HepG2 (cell line): ENCODE results near the gene EIF4E. TPM values are rescaled to one million over a fixed set of nuclear protein-coding genes. Genes with fewer than 3 reads are reported as not detected.

ENCODE experiments used
- DPF2 ChIP-seq: sonication (generic); formaldehyde crosslinking; IDR thresholded peaks from 2 replicates; pipeline ENCODE4 v1.4.0; 2020; ENCODE audit warnings: mild to moderate bottlenecking, low read depth, missing genetic modification reagents, borderline replicate concordance
- FUBP1 ChIP-seq: sonication (generic); formaldehyde crosslinking; IDR thresholded peaks from 2 replicates; pipeline ENCODE4 v1.5.1; 2020; ENCODE audit warnings: missing genetic modification reagents, mild to moderate bottlenecking, borderline replicate concordance
- IKZF4 ChIP-seq: sonication (generic); formaldehyde crosslinking; IDR thresholded peaks from 2 replicates; pipeline ENCODE4 v1.5.1; 2020; ENCODE audit warnings: borderline replicate concordance, mild to moderate bottlenecking, low read depth, missing genetic modification reagents; ENCODE audit errors: not compliant biosample characterization
- MXD4 ChIP-seq: IDR thresholded peaks from 2 replicates; pipeline ENCODE4 v1.6.1; 2016; ENCODE audit warnings: mild to moderate bottlenecking, missing biosample characterization, missing genetic modification reagents
- PBX3 ChIP-seq: sonication (generic); formaldehyde crosslinking; IDR thresholded peaks from 2 replicates; pipeline ENCODE4 v1.8.1; 2023; ENCODE audit warnings: missing genetic modification reagents, inconsistent platforms, borderline replicate concordance
- PLRG1 ChIP-seq: fragments of 450-650 bp; conservative IDR thresholded peaks from 2 replicates; pipeline ENCODE4 v1.6.1; 2016
- POLR2G ChIP-seq: fragments of 200-400 bp; formaldehyde crosslinking; IDR thresholded peaks from 2 replicates; pipeline ENCODE4 v1.6.1; 2018; ENCODE audit warnings: mild to moderate bottlenecking, low read depth, low read length, moderate library complexity
- TARDBP ChIP-seq: sonication (generic); formaldehyde crosslinking; IDR thresholded peaks from 2 replicates; pipeline ENCODE4 v1.8.0; 2022; ENCODE audit warnings: mild to moderate bottlenecking, missing genetic modification reagents
- TCF12 ChIP-seq, 2 experiments: fragments of 450-650 bp in 1 of 2; sonication (generic) in 1 of 2; formaldehyde crosslinking in 1 of 2; IDR thresholded peaks; 2 replicates each; pipeline versions ENCODE4 v1.6.1 to v1.8.0; 2017 to 2022; ENCODE audit warnings: antibody characterized with exemption in 1 of 2, mild to moderate bottlenecking in 1 of 2, missing genetic modification reagents in 1 of 2, moderate library complexity in 1 of 2
- ZFP36 ChIP-seq: fragments of 150-350 bp; IDR thresholded peaks from 2 replicates; pipeline ENCODE4 v1.6.1; 2018; ENCODE audit warnings: borderline replicate concordance, low read length, low read depth; ENCODE audit not compliant: partially characterized antibody
- ZFP37 ChIP-seq: sonication (generic); formaldehyde crosslinking; IDR thresholded peaks from 2 replicates; pipeline ENCODE4 v1.4.0; 2020; ENCODE audit warnings: missing genetic modification reagents, borderline replicate concordance
- ZGPAT ChIP-seq: IDR thresholded peaks from 2 replicates; pipeline ENCODE4 v1.6.1; 2016; ENCODE audit warnings: mild to moderate bottlenecking
- ZNF138 ChIP-seq: sonication (generic); formaldehyde crosslinking; IDR thresholded peaks from 2 replicates; pipeline ENCODE4 v1.5.0; 2020; ENCODE audit warnings: mild to moderate bottlenecking, low read depth, missing genetic modification reagents
- ZNF362 ChIP-seq: sonication (generic); formaldehyde crosslinking; IDR thresholded peaks from 2 replicates; pipeline ENCODE4 v1.4.0; 2020; ENCODE audit warnings: missing genetic modification reagents, mild to moderate bottlenecking, borderline replicate concordance
- ZNF616 ChIP-seq: sonication (generic); formaldehyde crosslinking; IDR thresholded peaks from 2 replicates; pipeline ENCODE4 v1.5.0; 2020; ENCODE audit warnings: low read depth, mild to moderate bottlenecking, missing genetic modification reagents
- ZNF674 ChIP-seq: sonication (generic); formaldehyde crosslinking; IDR thresholded peaks from 2 replicates; pipeline ENCODE4 v1.5.0; 2020; ENCODE audit warnings: low read depth, mild to moderate bottlenecking, missing genetic modification reagents
- ZNF704 ChIP-seq: sonication (generic); formaldehyde crosslinking; IDR thresholded peaks from 2 replicates; pipeline ENCODE4 v1.8.1; 2023; ENCODE audit warnings: mild to moderate bottlenecking, inconsistent platforms, moderate library complexity, missing genetic modification reagents, borderline replicate concordance
- ZSCAN31 ChIP-seq: sonication (generic); formaldehyde crosslinking; IDR thresholded peaks from 2 replicates; pipeline ENCODE4 v1.5.0; 2020; ENCODE audit warnings: low read depth, mild to moderate bottlenecking, missing genetic modification reagents
- polyA plus RNA-seq, 8 experiments: library from polyadenylated mRNA; depleted of rRNA in 3 of 8; stranded (reverse) in 7 of 8; unstranded in 1 of 8; fragments of >200 nt; fragmentation: Illumina TruSeq in 4 of 8; extraction: Trizol in 4 of 8; gene quantifications; 2 replicates each; pipeline versions ENCODE4 v1.2.1 to v1.2.3, GENCODE V29; 2011 to 2016; ENCODE audit warnings: low read depth in 4 of 8, missing spikeins in 1 of 8, mixed read lengths in 1 of 8; ENCODE audit not compliant: insufficient read depth in 1 of 8
- total RNA-seq, 5 experiments: library from RNA; depleted of rRNA; stranded (reverse); fragments of >200 nt; fragmentation: Illumina TruSeq; extraction: Trizol; gene quantifications; 2 replicates each; pipeline ENCODE4 v1.2.3, GENCODE V29; 2016; ENCODE audit warnings: low read depth in 1 of 5
- TF ChIP-seq, protein P1 (sequence below): IDR thresholded peaks from 2 replicates; pipeline ENCODE4 v1.6.1; 2018; ENCODE audit warnings: missing genetic modification reagents, mild to moderate bottlenecking, missing compliant biosample characterization

The EIF4E gene
- total and polyA plus RNA-seq, 2 of the 13 experiments (the other 11 are each of a cell fraction or from before 2014, with no cell fraction given) = 50.8 to 194 TPM

DNA sequence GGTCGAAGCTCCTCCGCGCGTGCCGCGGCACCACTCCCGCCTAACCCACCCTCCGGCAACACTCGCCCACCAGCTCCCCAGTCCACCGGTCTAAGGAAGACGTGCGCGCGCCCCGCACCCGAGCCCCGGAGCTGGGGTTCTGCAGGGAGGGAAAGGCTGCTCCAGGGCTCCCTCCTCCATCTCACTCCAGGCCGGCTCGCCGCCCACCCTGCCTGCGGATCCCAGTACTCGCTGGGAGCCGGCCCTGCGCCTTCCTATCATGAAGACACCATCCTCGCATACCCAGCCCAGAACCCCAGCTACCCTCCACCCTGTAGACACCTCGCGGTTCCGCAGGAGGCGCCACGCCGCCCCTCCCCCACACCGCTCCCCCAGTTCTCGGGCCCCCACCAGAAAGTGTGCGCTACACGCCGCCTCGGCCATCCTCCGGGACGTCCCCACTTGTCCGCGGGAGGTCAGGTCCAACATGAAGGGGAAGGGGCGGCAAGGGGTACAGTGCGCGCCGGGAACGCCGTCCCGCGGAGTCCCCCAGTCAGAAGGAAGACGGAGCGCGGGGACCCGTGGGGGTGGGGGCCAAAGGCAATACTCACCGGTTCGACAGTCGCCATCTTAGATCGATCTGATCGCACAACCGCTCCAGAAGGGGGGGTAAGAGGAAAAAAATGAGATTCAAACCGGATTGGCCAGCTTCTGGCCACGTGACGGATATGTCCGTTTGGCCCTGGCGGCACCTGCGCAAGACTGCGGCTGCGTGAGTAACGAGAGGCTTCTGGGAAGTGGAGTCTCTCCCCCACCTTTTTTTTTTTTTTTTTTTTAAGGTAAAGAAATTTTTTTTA lies at the start of gene EIF4E (continued):
- no peak for TF ChIP-seq PBX3 (CRISPR knock-in tag)
- TF ChIP-seq ZNF362 (CRISPR knock-in tag) = peak; percentile 98
- peak; percentile 51 for TF ChIP-seq IKZF4
- peak; percentile 77; the same call in 1 of the 2 replicates for TF ChIP-seq ZNF616 (CRISPR knock-in tag)
- peak; percentile 20 for TF ChIP-seq ZSCAN31
- peak; percentile 70; the same call in 1 of the 2 replicates for TF ChIP-seq TARDBP (CRISPR knock-in tag)
- TF ChIP-seq ZFP37 (CRISPR knock-in tag) = 0 out of 2 replicates have a peak, but pooled peaks have one; percentile 45
- TF ChIP-seq DPF2 (CRISPR knock-in tag) = no peak
- no peak for TF ChIP-seq ZNF138 (CRISPR knock-in tag)
- TF ChIP-seq, protein P1, sequence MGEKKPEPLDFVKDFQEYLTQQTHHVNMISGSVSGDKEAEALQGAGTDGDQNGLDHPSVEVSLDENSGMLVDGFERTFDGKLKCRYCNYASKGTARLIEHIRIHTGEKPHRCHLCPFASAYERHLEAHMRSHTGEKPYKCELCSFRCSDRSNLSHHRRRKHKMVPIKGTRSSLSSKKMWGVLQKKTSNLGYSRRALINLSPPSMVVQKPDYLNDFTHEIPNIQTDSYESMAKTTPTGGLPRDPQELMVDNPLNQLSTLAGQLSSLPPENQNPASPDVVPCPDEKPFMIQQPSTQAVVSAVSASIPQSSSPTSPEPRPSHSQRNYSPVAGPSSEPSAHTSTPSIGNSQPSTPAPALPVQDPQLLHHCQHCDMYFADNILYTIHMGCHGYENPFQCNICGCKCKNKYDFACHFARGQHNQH (CRISPR knock-in tag) = no peak; the same call in 1 of the 2 replicates
- TF ChIP-seq PLRG1 = no peak
- no peak for TF ChIP-seq ZFP36
- TF ChIP-seq ZNF674 (CRISPR knock-in tag) = no peak
- peak; percentile 80 for TF ChIP-seq ZGPAT (CRISPR knock-in tag)
- TF ChIP-seq ZNF704 (CRISPR knock-in tag) = peak; percentile 58; the same call in 1 of the 2 replicates
- peak; percentile 74 for TF ChIP-seq POLR2G
- no peak for TF ChIP-seq TCF12 (IDR thresholded peaks at IDR 0.05)
- TF ChIP-seq TCF12 (CRISPR knock-in tag; IDR thresholded peaks at IDR 0.05) = no peak
- TF ChIP-seq FUBP1 (CRISPR knock-in tag) = no peak
- TF ChIP-seq MXD4 (CRISPR knock-in tag) = no peak; the same call in 1 of the 2 replicates
